ENCODE results near the gene DDX1. TPM values are rescaled to one million over a fixed set of nuclear protein-coding genes. Genes with fewer than 3 reads are reported as not detected.

Gene DDX1
- total and polyA plus RNA-seq, 9 of the 15 experiments (the other 6 are each of a cell fraction or from before 2014, with no cell fraction given) = 116 to 277 (median 232) TPM

- TF ChIP-seq ZNF3 (CRISPR knock-in tag; IDR thresholded peaks at IDR 0.05) = no peak
- peak; percentile 81 for TF ChIP-seq HNRNPK (IDR thresholded peaks at IDR 0.05; ENCODE audit: low read depth, low read length, poor library complexity, severe bottlenecking)
- TF ChIP-seq GTF2F1 (IDR thresholded peaks at IDR 0.05; ENCODE audit: low read depth, low read length) = no peak
- TF ChIP-seq NEUROD1 (IDR thresholded peaks at IDR 0.05; ENCODE audit: borderline replicate concordance, low read depth, low read length, partially characterized antibody) = peak; percentile 38
- TF ChIP-seq GTF2E2 (tag; IDR thresholded peaks at IDR 0.05) = no peak
- no peak for TF ChIP-seq BHLHE40 (IDR thresholded peaks at IDR 0.05; ENCODE audit: low read length)
- TF ChIP-seq ERF (CRISPR knock-in tag; IDR thresholded peaks at IDR 0.05) = no peak
- no peak for TF ChIP-seq ZNF589 (CRISPR knock-in tag; IDR thresholded peaks at IDR 0.05; ENCODE audit: low read depth)
- no peak for TF ChIP-seq XRCC5 (IDR thresholded peaks at IDR 0.05; ENCODE audit: low read depth, low read length)
- peak; percentile 24; the same call in 1 of the 2 replicates for TF ChIP-seq SMARCE1 (IDR thresholded peaks at IDR 0.05)
- TF ChIP-seq SIRT6 (IDR thresholded peaks at IDR 0.05; ENCODE audit: low read depth, low read length) = no peak
- TF ChIP-seq ZNF707 (CRISPR knock-in tag; conservative IDR thresholded peaks at IDR 0.05) = no peak
- no peak for TF ChIP-seq PHB (CRISPR knock-in tag; IDR thresholded peaks at IDR 0.05)
- TF ChIP-seq KDM1A (IDR thresholded peaks at IDR 0.05) = peak in 1 of 2 experiments; percentile 70; a peak in 1 of 4 replicates
- TF ChIP-seq RBM39 (optimal IDR thresholded peaks at IDR 0.05; ENCODE audit: low read depth, low read length) = no peak
- TF ChIP-seq NBN (IDR thresholded peaks at IDR 0.05; ENCODE audit: low read depth) = 0 out of 2 replicates have a peak, but pooled peaks have one; percentile 19
- TF ChIP-seq ZFP1 (CRISPR knock-in tag; IDR thresholded peaks at IDR 0.05) = no peak
- no peak for TF ChIP-seq DIDO1 (tag; IDR thresholded peaks at IDR 0.05; ENCODE audit: low read depth)
- no peak for TF ChIP-seq COPS2 (conservative IDR thresholded peaks at IDR 0.05)
- no peak for TF ChIP-seq ZNF79 (CRISPR knock-in tag; IDR thresholded peaks at IDR 0.05; ENCODE audit: low read depth)
- no peak for TF ChIP-seq E2F6 (IDR thresholded peaks at IDR 0.05; ENCODE audit: borderline replicate concordance in 1 of 2, extremely low read depth in 1 of 2, insufficient read depth in 1 of 2, insufficient read length in 1 of 2, low read depth in 1 of 2, low read length in 1 of 2, poor library complexity in 1 of 2, severe bottlenecking in 1 of 2)
- no peak for TF ChIP-seq THRAP3 (IDR thresholded peaks at IDR 0.05; ENCODE audit: borderline replicate concordance)
- TF ChIP-seq MAZ (CRISPR knock-in tag; conservative IDR thresholded peaks at IDR 0.05 in 1 of 2, IDR thresholded peaks at IDR 0.05 in 1 of 2) = 0 out of 4 replicates have a peak, but pooled peaks have one; percentile 36 to 43
- no peak for TF ChIP-seq SNAPC5 (CRISPR knock-in tag; IDR thresholded peaks at IDR 0.05)
- no peak for TF ChIP-seq TEAD1 (CRISPR knock-in tag; IDR thresholded peaks at IDR 0.05)
- peak; percentile 86; the same call in 1 of the 2 replicates for TF ChIP-seq HBP1 (CRISPR knock-in tag; IDR thresholded peaks at IDR 0.05)
- TF ChIP-seq TOE1 (IDR thresholded peaks at IDR 0.05; ENCODE audit: borderline replicate concordance) = peak; percentile 55; the same call in 1 of the 2 replicates
- TF ChIP-seq TOE1 (CRISPR knock-in tag; IDR thresholded peaks at IDR 0.05; ENCODE audit: borderline replicate concordance, low read depth) = no peak
- no peak for TF ChIP-seq ARID2 (IDR thresholded peaks at IDR 0.05)
Observed at GRCh38 chr2:15553519-15553918, 38.1 kb upstream of the DDX1 start (continued).

All from K562 (cell line).